AML-193 (cell line): ENCODE measurements around the gene CD69.

Source experiments
- DNase-seq, 2 experiments: peaks; one replicate each; lab custom pipeline; 2025; lab: John Stamatoyannopoulos, UW

Gene CD69

GRCh38 chr12:9781360-9781759, 20.7 kb upstream of the CD69 start:
- no peak for DNase-seq

- no peak for DNase-seq
Observed at GRCh38 chr12:9779209-9779608, 18.5 kb upstream of the CD69 start.

GRCh38 chr12:9776781-9777180, 16.1 kb upstream of the CD69 start:
- DNase-seq: no peak

GRCh38 chr12:9773216-9773877, 12.6 kb upstream of the CD69 start:
- no peak for DNase-seq

- DNase-seq: peak; percentile 71
Observed at GRCh38 chr12:9763025-9763424, 2.3 kb upstream of the CD69 start.

- DNase-seq: no peak
Observed at GRCh38 chr12:9762369-9762768, 1.7 kb upstream of the CD69 start.

GRCh38 chr12:9761419-9761781, 699 bp upstream of the CD69 start:
- DNase-seq: peak; percentile 48 to 49

GRCh38 chr12:9760120-9760519, 581 bp downstream of the CD69 start:
- no peak for DNase-seq

GRCh38 chr12:9759694-9760093, 1.0 kb downstream of the CD69 start:
- DNase-seq: no peak

GRCh38 chr12:9758119-9758518, 2.6 kb downstream of the CD69 start:
- DNase-seq: peak; percentile 28 to 56

- DNase-seq: no peak
Observed at GRCh38 chr12:9757433-9758025, 3.2 kb downstream of the CD69 start.

GRCh38 chr12:9756706-9757105, 4.0 kb downstream of the CD69 start:
- peak; percentile 11 to 17 for DNase-seq

- DNase-seq: no peak
Observed at GRCh38 chr12:9756170-9756569, 4.5 kb downstream of the CD69 start.

- no peak for DNase-seq
Observed at GRCh38 chr12:9755567-9755966, 5.1 kb downstream of the CD69 start.

GRCh38 chr12:9755035-9755434, 5.7 kb downstream of the CD69 start:
- DNase-seq: no peak

- DNase-seq: no peak
Observed at GRCh38 chr12:9754099-9754927, 6.4 kb downstream of the CD69 start.

GRCh38 chr12:9753498-9753897, 7.2 kb downstream of the CD69 start:
- DNase-seq: no peak

- DNase-seq: no peak
Observed at GRCh38 chr12:9753073-9753472, 7.6 kb downstream of the CD69 start.

- DNase-seq: no peak
Observed at GRCh38 chr12:9752145-9752933, 8.4 kb downstream of the CD69 start.

GRCh38 chr12:9751204-9752144, 9.2 kb downstream of the CD69 start:
- DNase-seq: peak; percentile 57 to 67
